ENCODE data around the gene PHF2.

The PHF2 gene

DNA sequence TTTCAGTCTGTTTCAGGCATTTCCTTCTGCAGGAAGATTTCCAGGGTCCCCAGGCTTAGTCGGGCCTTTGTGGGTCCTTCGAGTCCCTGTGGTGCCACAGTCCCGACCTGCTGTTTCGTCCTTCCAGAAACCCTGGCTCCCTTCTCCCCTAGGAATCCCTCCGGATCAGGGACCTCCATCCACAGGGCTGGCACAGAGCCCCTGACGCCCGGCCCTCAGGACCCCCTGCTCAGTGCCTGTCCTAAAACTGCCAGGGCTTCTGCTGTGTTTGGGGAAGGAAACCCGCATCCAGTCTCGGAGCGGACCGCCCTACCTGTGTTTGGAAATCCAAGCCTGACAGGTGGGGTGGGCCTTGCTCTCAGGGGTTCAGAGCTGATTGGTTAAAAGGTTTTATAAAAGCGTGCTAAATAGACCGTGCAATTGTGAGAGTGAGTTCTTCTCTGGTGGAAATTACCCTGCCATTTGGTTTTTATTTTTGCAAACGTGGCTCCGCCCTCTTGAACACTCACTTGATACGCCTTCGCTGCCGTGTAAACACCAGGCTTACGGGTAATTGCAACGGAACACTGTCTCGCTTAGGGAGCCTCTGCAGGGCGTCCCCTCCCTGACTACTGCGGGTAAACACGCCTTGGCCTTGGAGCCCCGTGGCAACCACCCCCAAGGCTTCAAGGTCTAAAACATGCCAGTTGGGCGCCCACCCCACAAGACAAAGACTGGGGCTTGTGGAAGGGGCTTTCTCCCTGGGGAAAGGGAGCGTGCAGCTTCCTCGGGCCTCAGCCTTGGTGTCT lies 121.2 kb downstream of the PHF2 start:
- no peak for DNase-seq (ENCODE audit: low read depth in 3 of 3, low spot score in 1 of 3)

DNA sequence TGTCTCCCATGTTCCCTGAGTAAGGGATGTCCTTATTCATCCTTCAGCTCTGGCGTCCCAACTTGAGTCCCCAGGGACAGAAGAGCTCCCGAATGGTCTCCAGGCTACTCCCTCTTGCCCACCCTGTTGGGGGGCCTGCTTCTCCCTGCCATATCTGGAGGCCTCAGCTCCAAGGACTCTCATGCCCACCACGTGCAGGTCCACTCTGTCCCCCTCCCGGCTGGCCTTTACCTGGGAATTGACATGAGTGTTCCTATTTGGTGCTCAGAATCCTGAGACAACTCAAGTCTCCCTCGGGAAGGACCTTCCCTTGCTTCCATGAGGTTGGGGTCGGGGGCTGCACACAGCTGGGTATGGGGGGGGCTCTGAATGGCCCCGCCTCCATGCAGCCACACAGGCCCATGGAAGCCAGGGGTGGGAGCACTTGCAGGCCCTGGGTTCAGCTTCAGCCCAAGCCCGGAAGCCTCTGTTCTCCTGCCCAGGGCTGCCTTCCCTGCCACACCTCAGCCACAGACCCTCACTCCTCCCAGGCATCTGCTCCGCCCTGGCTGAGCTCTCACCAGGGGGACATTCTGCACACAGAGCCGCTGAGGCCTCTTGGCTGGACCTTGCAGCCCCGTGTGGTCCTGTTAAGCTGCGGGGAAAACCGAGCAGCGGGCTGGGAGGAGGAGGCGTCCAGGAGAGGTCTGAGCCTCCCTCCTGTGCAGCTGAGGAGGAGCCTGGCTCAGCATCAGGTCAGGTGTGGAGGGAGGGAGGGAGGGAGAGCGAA lies 121.9 kb downstream of the PHF2 start:
- no peak for DNase-seq (ENCODE audit: low read depth in 3 of 3, low spot score in 1 of 3)

DNA sequence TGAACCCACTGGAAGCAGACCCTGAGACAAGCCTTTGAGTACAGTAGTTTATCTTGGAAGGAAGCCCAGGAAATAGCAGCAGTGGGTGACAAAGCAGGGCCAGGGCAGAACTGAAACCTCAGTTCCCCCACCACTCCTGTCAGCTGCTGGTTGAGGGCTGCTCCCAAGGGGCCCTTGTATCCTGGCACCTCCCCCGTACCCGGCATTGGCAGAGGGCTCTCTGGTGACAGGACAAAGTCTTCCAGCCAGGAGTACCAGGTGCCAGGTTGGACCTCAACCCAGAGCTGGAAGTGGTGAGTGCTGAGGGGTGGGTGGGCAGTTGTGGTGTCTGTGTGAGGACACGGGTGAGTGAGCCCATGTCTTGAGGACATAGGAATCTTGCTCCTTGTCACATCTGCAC lies 123.3 kb downstream of the PHF2 start:
- no peak for DNase-seq (ENCODE audit: low read depth in 3 of 3, low spot score in 1 of 3)

DNA sequence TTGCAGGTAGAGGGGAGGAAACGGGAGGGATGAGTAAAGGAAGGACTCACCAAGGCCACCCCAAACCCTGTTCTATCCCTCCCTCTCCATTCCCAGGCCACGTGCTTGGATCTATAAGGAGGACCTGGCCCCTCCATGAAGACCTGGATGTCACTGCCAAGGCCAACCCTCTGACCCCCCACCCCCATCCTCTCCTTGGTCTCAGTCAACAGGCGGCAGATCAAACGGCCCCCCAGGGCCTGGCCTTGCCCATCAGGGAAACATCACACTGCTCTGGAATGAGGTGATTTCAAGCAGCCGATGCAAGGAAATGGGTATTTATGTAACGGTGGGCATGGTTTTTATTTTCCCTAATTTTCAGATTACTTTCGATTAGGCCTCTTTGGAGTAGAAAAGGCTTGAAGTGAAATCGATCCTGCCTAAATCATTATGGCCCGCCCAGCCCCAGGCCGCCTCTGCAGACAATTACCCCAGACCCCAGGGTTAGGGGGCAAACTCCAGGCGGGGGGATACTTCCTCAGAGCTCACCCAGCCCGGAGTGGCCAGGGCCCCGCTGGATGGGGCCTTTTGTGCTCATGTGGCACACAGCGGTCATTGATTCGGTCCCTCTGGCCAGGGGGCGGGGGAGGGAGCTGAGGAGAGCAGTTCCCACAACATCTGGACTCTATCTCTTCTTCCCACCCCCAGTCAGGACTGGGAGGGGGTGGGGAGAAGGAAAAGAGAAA lies 125.3 kb downstream of the PHF2 start:
- no peak for DNase-seq (ENCODE audit: low read depth in 3 of 3, low spot score in 1 of 3)

DNA sequence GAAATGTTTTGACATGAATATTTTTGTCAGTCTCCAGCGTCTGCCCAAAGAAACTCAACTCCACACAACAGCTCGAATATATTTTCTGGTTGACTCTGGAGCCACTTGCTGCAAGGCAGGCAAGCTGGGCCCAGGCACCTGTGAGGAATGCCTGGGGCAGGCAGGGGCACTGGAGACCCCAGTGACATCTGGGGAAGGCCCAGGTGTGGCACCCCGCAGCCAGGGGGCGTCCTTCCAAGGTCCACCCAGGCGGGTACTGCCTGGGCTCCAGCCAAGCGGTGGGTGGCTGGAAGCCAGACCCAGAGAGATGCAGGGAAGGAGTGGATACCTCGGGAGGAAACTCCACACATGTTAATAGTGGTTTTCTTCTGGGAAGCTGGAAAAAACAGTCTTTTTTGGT lies 125.9 kb downstream of the PHF2 start:
- DNase-seq (ENCODE audit: low read depth in 3 of 3, low spot score in 1 of 3): no peak

DNA sequence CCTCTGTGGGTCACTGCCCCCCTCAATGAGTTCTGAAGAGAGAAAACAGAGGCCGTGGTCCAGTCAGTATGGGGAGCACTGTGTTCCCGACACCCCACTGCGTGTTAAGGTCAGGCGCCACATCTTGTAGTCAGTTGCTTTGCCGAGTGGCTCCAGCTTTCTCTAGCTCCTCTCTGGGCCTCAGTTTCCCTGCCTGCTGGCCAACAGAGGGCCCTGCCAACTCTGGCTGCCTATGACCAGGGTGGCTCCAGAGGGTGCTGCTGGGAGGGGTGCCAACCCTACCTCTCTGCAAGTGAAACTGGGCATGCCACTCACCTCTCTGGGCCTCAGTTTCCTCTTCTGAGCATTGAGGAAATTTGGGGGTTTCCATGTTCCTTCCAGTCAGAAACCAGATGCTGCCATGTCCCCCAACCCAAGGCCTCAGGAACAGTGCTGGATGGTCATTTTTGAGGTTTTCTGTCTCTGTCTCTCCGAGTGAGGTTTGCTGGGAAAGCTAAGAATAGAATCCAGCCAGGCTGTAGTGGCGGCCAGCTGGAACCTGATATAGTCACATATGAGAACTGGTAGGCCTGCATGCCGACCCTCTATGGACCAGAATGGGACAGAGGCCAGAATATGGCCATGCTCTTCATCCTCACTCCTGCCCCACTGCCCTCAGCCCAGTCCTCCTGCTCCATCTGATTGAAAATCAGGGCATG lies 132.1 kb downstream of the PHF2 start:
- DNase-seq (ENCODE audit: low read depth in 3 of 3, low spot score in 1 of 3): no peak

DNA sequence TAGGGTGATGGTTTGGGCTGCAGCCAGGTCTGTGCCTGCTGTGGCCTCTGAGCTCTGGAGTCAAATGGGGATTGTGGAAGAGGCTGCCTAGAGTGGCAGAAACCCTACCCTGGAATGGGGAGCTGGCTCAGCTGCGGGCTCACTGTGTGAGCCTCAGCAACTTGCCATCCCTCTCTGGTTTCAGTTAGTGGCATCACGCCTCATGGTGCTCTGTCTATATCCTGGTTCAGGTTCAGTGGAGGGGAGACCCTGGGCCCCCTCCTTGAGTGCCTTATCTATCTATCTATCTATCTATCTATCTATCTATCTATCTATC lies 132.6 kb downstream of the PHF2 start:
- no peak for DNase-seq (ENCODE audit: low read depth in 3 of 3, low spot score in 1 of 3)

DNA sequence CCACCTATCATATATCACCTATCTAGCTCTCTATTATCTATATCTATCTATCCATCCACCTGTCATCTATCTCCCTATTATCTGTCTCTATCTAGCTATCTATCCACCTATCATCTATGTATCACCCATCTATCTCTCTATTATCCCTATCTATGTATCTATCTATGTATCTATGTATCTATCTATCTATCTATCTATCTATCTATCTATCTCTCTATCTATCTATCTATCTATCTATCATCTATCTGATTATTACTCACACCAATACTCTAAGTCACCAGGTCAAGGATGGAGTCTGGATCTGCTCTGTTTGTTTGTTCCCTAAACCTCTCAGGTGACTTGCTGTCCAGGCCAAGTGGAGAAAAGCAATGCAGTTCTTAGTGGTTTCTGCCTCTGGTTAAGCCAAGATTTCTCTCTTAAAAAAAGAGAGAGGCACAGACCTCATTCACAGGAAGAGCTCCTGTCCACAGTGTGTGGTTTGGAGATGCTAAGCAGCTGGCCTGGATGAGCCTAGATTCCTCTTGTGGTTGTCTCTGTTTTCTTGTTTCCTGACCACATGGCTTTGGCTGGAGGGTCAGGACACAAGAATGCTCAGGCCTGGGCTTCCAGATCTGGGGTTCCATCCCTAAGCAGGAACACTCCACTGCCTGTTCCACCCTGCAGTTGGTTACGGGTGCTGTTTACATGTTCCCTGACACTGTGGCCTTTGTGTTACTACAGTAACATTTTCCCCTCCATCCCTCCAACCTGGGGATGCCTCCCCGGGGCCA lies 133.4 kb downstream of the PHF2 start:
- no peak for DNase-seq (ENCODE audit: low read depth in 3 of 3, low spot score in 1 of 3)

DNA sequence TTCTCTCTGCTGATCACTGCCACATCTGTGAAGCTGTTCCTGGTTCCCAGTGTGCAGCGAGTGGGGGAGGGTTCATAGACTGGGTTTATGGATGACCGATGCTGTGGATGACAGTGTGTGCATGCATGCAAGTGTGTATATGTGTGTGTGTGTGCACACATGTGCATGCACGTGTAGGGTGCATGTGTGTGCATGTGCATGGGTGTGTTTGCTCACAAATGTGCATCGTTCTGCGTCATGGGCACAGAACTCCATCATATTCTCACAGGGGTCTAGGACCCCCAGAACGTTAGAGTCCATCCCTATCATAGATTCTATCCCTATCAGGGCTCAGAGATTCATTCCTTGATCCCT lies 134.0 kb downstream of the PHF2 start:
- no peak for DNase-seq (ENCODE audit: low read depth in 3 of 3, low spot score in 1 of 3)

DNA sequence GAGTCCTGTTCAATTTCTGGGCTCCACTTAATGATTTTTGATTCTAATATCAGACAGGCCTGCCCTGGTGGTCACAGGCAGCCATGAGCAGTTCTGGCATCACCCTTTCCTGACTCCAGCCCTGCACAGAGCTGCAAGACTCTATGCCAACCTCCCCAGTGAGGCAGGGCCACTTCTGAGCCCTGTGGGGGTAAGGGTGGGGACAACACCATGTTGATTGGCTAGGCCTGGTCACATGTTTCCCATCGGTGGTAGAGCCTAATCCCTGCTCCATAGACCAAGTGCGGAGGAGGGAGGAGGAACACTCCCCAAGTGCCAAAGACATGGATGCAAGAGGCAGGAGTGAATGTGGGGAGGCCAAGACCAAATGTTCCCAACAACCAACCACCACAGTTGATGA lies 134.6 kb downstream of the PHF2 start:
- DNase-seq (ENCODE audit: low read depth in 3 of 3, low spot score in 1 of 3): no peak

DNA sequence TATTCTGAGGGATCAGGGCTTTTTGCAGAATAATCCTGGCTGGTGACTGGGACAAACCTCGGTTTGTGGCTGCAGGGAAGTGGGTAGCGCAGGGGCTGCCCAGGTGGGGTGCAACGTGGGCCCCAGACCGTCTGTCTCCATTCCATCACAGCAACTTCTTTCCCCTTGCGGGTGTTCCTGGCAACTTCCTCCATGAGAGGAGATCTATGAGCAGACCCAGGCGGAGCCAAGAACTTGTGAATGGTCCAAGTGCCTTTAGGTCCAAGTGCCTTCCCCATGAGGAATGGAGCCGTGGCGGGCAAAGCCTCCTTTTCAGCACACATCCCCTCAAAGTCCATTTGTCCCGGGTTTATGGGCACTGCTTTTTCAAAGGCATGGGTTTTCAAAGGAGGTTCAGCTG lies 136.5 kb downstream of the PHF2 start:
- DNase-seq (ENCODE audit: low read depth in 3 of 3, low spot score in 1 of 3): no peak

DNA sequence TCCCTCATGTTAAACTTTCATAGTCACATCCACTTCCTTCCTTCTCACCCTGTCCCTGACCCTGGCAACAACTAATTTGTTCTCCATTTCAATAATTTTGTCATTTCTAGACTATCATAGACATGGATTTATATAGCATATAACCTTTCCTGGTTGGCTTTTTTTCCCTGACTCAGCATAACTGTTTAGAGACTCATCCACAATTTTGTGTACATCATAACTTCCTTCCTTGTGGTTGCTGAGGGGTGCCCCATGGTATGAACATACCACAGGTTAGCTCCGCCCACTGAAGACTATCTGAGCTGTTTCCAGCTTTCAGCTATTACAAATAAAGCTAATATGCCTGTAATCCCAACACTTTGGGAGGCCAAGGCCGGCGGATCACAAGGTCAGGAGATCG lies 137.3 kb downstream of the PHF2 start:
- DNase-seq (ENCODE audit: low read depth in 3 of 3, low spot score in 1 of 3): no peak

DNA sequence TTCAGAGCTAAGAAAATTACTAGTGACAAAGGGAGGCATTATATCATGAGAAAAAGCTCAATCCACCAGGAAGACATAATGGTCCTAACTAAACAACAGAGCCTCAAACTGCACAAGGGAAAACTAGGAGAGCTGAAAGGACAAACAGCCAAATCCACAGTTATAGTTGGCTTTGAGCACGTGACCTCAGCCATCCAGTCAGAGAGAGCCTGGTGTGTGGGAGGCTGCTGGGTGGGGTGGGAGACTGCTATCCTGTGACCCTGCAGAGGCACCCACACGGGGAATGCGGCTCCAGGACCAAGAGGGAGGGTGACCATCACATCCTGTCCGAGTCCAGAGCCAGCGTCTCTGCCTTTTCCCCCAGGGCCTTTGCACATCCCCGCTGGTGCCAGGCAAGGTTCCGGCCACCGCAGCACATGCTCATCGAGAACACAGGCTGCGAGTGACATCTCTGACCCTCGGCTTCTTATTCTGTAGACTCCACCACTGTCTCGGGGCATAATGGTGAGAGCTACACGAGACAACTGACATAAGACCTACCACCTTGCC lies 145.1 kb downstream of the PHF2 start:
- no peak for DNase-seq (ENCODE audit: low read depth in 3 of 3, low spot score in 1 of 3)

DNA sequence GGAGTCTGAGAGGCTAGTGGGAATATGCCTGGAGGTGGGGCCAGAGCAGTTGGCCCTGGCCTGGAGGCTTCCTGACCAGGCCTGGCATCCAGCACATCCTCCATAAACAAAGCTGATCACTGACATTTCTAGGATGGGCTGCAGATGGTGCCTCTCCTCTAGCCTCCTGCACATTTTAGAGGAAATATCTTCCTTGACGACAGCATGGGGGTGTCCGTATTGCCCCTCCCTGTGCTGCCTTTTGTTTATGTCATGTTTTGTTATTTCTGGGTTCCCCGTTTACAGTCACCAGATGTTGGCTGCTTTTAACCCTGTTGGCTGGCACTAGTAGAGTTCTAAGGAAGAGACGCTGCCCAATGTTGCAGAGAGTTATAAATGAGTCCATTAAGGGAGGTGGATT lies 148.5 kb downstream of the PHF2 start:
- no peak for DNase-seq (ENCODE audit: low read depth in 3 of 3, low spot score in 1 of 3)

DNA sequence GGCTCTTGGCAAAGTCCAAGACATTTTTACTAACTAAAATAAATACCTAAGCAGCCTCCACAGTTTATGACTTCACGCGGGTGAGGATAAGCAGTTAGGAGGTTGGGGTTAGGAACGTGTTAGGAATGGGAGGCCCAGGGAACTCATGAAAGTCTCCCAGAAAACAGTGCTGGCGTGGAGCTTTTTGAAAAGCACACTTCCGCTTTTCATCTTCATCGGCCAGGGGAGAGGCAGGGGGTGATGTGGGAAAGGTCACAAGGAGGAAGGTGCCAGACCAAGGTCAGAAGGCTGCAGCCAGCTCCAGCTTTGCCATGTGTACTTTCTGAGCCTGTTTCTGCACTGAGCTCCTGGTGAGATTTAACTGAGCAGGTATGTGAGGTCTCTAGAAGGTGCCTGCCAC lies 149.0 kb downstream of the PHF2 start:
- DNase-seq (ENCODE audit: low read depth in 3 of 3, low spot score in 1 of 3): no peak

DNA sequence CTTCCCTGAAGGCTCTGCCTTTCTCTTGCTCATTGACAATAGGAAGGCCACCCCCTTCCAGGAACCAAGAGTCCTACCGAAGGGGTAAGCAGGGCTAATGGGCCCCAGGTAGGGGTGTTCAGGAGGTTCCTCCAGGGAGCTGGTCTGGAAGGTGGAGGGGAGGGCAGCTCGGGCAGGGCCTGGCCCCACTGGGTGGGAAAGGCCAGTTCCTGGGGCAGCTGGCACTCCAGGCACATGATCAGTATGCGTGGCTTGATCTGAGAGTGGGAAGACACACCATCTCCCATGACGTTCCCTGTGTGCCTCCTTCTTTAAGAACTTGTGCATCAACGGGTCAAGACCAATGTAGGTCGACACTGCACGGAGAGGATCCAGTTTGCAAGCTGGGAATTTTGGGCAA lies 149.8 kb downstream of the PHF2 start:
- no peak for DNase-seq (ENCODE audit: low read depth in 3 of 3, low spot score in 1 of 3)
